Inflammatory macrophage treated with lipopolysaccharide for 4 hours (primary cell): Measurements from ENCODE around the gene SLC25A34.
A peak's percentile ranks its signal among the peaks of the same experiment; 100 is the strongest.

Source experiments
- DNase-seq: peaks from one replicate; pipeline ENCODE4 v3.0.0-alpha.2; 2020

SLC25A34 gene

DNA sequence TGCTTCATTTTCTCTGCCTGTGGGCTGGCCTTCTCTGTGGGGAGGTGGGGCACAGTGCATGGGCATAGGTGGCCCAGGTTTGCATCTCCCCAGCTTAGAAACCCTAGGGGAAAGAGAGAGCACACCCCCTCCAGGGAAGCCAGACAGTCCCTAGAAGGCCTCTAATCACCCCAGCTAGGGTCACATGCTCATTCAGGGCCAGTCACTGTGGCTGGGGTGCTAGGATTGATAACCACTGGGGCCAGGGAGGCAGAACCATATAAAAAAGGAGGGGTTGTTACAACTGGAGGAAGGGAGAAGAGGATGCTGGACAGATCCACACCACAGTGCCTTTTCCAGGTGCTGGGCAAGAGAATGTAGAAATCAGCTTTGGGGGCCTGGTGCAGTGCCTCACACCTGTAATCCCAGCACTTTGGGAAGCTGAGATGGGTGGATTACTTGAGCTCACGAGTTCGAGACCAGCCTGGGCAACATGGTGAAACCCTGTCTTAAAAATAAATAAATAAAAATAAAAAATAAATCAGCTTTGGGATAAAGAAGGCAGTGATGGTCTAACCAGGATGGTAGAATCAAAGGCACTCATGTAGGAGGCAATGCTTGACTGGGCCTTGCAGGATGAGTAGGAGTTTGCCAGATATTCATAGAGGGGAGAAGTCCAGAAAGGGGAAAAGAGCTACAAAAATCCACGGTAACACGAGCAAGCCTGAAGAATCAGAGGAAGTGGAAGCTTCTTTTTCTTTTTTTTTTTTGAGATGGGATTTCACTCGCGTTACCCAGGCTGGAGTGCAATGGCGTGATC, 42.0 kb downstream of the SLC25A34 start:
- DNase-seq = no peak

- no peak for DNase-seq
Measured at GRCh38 chr1:15785683-15786082, 49.6 kb downstream of the SLC25A34 start.

- no peak for DNase-seq
Measured at GRCh38 chr1:15786581-15786980, 50.5 kb downstream of the SLC25A34 start.

DNA sequence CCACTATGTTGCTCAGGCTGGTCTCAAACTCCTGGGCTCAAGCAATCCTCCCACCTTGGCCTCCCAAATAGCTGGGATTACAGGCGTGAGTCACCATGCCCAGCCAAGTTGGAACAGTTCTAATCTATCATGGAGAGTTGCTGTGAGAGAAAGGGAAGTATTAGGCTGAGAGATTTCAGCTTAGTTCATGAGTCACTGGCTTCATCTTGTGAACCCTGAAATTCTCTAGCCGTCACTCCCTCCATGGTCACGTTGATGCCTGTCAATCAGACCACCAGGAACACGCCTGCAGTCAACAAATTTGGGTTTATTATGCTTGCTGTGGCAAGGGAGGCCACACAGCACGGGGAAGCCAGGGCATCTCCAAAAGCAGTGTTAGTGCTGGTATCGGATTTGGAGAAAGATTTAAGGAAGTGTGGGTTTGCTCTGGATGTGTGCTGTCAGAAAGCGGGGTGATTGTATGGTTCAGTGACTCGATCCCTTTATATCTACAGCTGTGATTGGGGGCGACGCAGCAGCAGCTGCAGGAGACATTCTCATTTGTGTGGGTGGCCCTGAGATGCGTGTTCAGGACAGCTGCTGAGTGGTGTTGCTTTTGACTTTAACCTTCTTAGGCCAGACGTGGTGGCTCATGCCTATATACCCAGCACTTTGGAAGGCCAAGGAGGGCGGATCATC, 52.7 kb downstream of the SLC25A34 start:
- DNase-seq = peak; percentile 90
